K562 (cell line): ENCODE results near the gene LRRC57. TPM values are rescaled to one million over a fixed set of nuclear protein-coding genes. Genes with fewer than 3 reads are reported as not detected.
A peak's percentile ranks its signal among the peaks of the same experiment; 100 is the strongest.

ENCODE experiments used
- BCL6 ChIP-seq: fragments of 250-450 bp; sonication (Bioruptor Pico); IDR thresholded peaks from 2 replicates; pipeline ENCODE4 v1.4.0; 2020
- SRSF7 ChIP-seq: fragments of 200-400 bp; formaldehyde crosslinking; optimal IDR thresholded peaks from 2 replicates; pipeline ENCODE3; 2017; ENCODE audit warnings: mild to moderate bottlenecking, low read depth, low read length
- TEAD4 ChIP-seq, 2 experiments: sonication (generic) in 1 of 2; formaldehyde crosslinking in 1 of 2; IDR thresholded peaks; 2 replicates each; pipeline versions ENCODE4 v1.6.1 to v1.8.0; 2012 to 2022; ENCODE audit warnings: borderline replicate concordance in 1 of 2, inconsistent platforms in 1 of 2, low read length in 1 of 2, mild to moderate bottlenecking in 1 of 2, missing genetic modification reagents in 1 of 2
- ZC3H11A ChIP-seq: IDR thresholded peaks from 2 replicates; pipeline ENCODE4 v1.6.1; 2012; ENCODE audit warnings: low read depth, low read length, improper control_type of control experiment
- ZNF143 ChIP-seq: sonication (generic); formaldehyde crosslinking; IDR thresholded peaks from 2 replicates; pipeline ENCODE4 v1.9.0; 2022; ENCODE audit warnings: mild to moderate bottlenecking, missing genetic modification reagents
- ZNF41 ChIP-seq: fragments of 250-450 bp; sonication (Bioruptor Pico); conservative IDR thresholded peaks from 2 replicates; pipeline ENCODE4 v1.4.0; 2020; ENCODE audit warnings: mild to moderate bottlenecking
- polyA plus RNA-seq, 8 experiments: library from polyadenylated mRNA; depleted of rRNA in 4 of 8; stranded (reverse) in 5 of 8; unstranded in 3 of 8; fragments of >200 nt; fragmentation: Nextera tagmentation in 2 of 8; fragmentation: Illumina TruSeq in 1 of 8; extraction: Ambion mirVana in 2 of 8; extraction: Trizol in 1 of 8; gene quantifications; 2 replicates each; pipeline versions ENCODE4 v1.2.1 to v1.2.3, GENCODE V29; 2011 to 2014; ENCODE audit warnings: inconsistent platforms in 1 of 8, missing spikeins in 1 of 8
- total RNA-seq, 7 experiments: library from RNA; depleted of rRNA in 6 of 7; stranded (reverse); fragments of >200 nt in 6 of 7; fragmentation: Illumina TruSeq in 2 of 7; extraction: Trizol in 2 of 7; gene quantifications; 2 replicates each; pipeline versions ENCODE4 v1.2.1 to v1.2.3, GENCODE V29; 2011 to 2021; ENCODE audit warnings: low replicate concordance in 1 of 7
- TF ChIP-seq, protein P1 (sequence below), 2 experiments: fragments of 450-650 bp in 1 of 2; sonication (generic) in 1 of 2; formaldehyde crosslinking in 1 of 2; IDR thresholded peaks; 2 replicates each; pipeline versions ENCODE4 v1.7.1 to v1.9.0; 2016 to 2022; ENCODE audit warnings: inconsistent platforms in 1 of 2, mild to moderate bottlenecking in 1 of 2, missing genetic modification reagents in 1 of 2

The LRRC57 gene
- total and polyA plus RNA-seq, 9 of the 15 experiments (the other 6 are each of a cell fraction or from before 2014, with no cell fraction given): 3.9 to 20.4 (median 14.8) TPM

DNA sequence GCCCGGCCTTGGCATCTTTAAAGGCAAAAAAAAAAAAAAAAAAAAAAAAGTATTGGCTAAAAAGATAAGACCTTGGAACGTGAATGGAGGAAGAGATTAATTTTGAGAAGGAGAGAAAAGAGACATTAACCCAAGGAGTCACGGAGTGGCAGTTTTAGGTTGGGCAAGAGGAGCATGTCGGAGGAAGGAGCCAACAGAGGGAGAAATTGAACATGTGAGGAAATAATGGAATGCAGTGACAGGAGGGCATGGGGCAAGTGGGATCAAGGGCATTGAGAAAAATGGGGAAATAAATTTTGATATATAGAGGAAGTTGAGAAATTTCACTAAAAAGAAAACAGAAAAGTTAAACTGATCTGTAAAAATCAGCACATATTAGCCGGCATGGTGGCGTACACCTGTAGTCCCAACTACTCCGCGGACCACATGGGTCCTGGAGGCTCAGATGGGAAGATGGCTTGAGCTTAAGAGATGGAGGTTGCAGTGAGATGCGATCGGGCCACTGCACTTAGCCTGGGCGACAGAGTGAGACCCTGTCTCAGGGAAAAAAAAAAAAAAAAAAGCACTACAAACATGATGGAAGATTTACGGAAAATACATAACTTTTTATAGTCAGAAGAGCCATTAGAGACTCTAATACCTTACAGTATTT is 1.3 kb upstream of the LRRC57 start (continued):
- TF ChIP-seq TEAD4 (IDR thresholded peaks at IDR 0.05; ENCODE audit: low read length): no peak
- TF ChIP-seq TEAD4 (CRISPR knock-in tag; IDR thresholded peaks at IDR 0.05; ENCODE audit: borderline replicate concordance): no peak
- no peak for TF ChIP-seq SRSF7
- no peak for TF ChIP-seq ZNF41 (CRISPR knock-in tag)
- TF ChIP-seq ZC3H11A: no peak
- TF ChIP-seq, protein P1, sequence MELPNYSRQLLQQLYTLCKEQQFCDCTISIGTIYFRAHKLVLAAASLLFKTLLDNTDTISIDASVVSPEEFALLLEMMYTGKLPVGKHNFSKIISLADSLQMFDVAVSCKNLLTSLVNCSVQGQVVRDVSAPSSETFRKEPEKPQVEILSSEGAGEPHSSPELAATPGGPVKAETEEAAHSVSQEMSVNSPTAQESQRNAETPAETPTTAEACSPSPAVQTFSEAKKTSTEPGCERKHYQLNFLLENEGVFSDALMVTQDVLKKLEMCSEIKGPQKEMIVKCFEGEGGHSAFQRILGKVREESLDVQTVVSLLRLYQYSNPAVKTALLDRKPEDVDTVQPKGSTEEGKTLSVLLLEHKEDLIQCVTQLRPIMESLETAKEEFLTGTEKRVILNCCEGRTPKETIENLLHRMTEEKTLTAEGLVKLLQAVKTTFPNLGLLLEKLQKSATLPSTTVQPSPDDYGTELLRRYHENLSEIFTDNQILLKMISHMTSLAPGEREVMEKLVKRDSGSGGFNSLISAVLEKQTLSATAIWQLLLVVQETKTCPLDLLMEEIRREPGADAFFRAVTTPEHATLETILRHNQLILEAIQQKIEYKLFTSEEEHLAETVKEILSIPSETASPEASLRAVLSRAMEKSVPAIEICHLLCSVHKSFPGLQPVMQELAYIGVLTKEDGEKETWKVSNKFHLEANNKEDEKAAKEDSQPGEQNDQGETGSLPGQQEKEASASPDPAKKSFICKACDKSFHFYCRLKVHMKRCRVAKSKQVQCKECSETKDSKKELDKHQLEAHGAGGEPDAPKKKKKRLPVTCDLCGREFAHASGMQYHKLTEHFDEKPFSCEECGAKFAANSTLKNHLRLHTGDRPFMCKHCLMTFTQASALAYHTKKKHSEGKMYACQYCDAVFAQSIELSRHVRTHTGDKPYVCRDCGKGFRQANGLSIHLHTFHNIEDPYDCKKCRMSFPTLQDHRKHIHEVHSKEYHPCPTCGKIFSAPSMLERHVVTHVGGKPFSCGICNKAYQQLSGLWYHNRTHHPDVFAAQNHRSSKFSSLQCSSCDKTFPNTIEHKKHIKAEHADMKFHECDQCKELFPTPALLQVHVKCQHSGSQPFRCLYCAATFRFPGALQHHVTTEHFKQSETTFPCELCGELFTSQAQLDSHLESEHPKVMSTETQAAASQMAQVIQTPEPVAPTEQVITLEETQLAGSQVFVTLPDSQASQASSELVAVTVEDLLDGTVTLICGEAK (IDR thresholded peaks at IDR 0.05): peak; percentile 41; the same call in 1 of the 2 replicates
- TF ChIP-seq, protein P1 (CRISPR knock-in tag; IDR thresholded peaks at IDR 0.05): no peak
- no peak for TF ChIP-seq ZNF143 (CRISPR knock-in tag)
- no peak for TF ChIP-seq BCL6 (CRISPR knock-in tag)
